Neural crest cell (in vitro differentiated cells): ENCODE data around the gene MYT1. TPM values are rescaled to one million over a fixed set of nuclear protein-coding genes. Genes with fewer than 3 reads are reported as not detected.
A peak's percentile ranks its signal among the peaks of the same experiment; 100 is the strongest.

ENCODE experiments used
- DNase-seq: peaks from one replicate; pipeline ENCODE4 v3.0.0; 2021; ENCODE audit warnings: low read depth, mixed read lengths, low spot score
- H3K27ac Mint-ChIP-seq: one replicate; pipeline ENCODE4 v1.8.0; 2021; ENCODE audit warnings: mild to moderate bottlenecking, mixed read lengths; ENCODE audit not compliant: unreplicated experiment
- H3K27me3 Mint-ChIP-seq: 2 replicates; pipeline ENCODE4 v1.8.0; 2021; ENCODE audit warnings: low read depth, mild to moderate bottlenecking, mixed read lengths
- H3K36me3 Mint-ChIP-seq: 2 replicates; pipeline ENCODE4 v1.8.0; 2021; ENCODE audit warnings: low read depth, mild to moderate bottlenecking, mixed read lengths
- H3K4me1 Mint-ChIP-seq: 2 replicates; pipeline ENCODE4 v1.8.0; 2021; ENCODE audit warnings: mixed read lengths
- H3K4me3 Mint-ChIP-seq: one replicate; pipeline ENCODE4 v1.8.0; 2021; ENCODE audit warnings: mild to moderate bottlenecking, mixed read lengths
- H3K9me3 Mint-ChIP-seq: 2 replicates; pipeline ENCODE4 v1.8.0; 2021; ENCODE audit warnings: mixed read lengths
- total RNA-seq: library from RNA; stranded (reverse); gene quantifications from 2 replicates; pipeline ENCODE4 v1.2.1, GENCODE V29; 2021
- TF ChIP-seq, protein P1 (sequence below): fragments of 200-600 bp; sonication (generic); conservative IDR thresholded peaks from 2 replicates; pipeline ENCODE4 v1.5.0; 2021; ENCODE audit warnings: antibody characterized with exemption, mild to moderate bottlenecking

The MYT1 gene
- total RNA-seq, 1 donor from 2014 or later = 4.3 TPM

DNA sequence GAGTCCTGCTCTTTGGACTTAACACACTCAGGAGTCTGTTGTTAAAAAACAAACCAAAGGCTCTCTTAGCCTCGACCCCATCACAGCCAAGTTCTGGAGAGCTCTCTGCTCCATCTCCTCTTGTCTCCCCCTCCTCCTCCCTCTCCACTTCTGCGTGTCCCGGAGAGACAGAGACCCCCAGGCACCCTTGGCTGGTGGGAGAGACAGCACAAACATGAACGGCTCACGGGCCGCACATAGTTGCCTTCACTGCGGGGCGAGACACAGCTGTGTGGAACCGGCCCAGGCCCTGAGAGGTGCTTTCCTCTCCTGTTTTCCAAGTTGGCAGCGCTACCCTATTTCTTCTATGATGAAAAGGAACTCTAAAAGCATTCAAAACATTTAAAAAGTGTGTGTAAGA, 23.3 kb upstream of the MYT1 start:
- Mint-ChIP-seq H3K27me3 (peaks cover 3% of the 10 kb centered on the region), H3K4me1 (peaks cover 31% of the 10 kb centered on the region), H3K9me3 (peaks cover 9% of the 10 kb centered on the region), H3K4me3 (no peak overlapping the region), H3K27ac (peak overlapping the region; percentile 73), H3K36me3 (peaks cover 3% of the 10 kb centered on the region)
- no peak for DNase-seq
- TF ChIP-seq, protein P1, sequence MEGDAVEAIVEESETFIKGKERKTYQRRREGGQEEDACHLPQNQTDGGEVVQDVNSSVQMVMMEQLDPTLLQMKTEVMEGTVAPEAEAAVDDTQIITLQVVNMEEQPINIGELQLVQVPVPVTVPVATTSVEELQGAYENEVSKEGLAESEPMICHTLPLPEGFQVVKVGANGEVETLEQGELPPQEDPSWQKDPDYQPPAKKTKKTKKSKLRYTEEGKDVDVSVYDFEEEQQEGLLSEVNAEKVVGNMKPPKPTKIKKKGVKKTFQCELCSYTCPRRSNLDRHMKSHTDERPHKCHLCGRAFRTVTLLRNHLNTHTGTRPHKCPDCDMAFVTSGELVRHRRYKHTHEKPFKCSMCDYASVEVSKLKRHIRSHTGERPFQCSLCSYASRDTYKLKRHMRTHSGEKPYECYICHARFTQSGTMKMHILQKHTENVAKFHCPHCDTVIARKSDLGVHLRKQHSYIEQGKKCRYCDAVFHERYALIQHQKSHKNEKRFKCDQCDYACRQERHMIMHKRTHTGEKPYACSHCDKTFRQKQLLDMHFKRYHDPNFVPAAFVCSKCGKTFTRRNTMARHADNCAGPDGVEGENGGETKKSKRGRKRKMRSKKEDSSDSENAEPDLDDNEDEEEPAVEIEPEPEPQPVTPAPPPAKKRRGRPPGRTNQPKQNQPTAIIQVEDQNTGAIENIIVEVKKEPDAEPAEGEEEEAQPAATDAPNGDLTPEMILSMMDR = no peak

DNA sequence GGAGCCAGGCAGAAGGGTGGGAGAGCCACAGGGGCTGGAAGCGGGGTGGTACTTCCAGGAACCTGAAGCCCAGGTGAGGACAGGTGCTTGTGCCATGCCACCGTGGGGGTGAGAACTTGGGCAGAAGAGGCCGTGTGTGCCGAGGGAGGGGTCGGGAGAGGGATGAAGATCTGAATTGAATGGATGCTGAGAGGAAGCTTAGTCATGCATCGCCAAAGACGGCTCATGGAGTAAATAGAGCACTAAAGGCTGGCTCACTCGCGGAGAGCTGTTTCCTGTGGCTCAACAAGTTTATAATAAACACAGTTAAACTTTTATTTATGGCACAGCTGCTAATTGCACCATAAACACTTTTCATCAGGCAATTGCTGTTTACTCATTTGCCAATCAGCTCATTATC, 21.7 kb upstream of the MYT1 start:
- H3K27me3 Mint-ChIP-seq = peaks cover 2% of the 10 kb centered on the region
- DNase-seq = no peak
- H3K9me3 Mint-ChIP-seq = peaks cover 9% of the 10 kb centered on the region
- H3K27ac Mint-ChIP-seq = peak overlapping the region; percentile 16
- peaks cover 37% of the 10 kb centered on the region for H3K4me1 Mint-ChIP-seq
- H3K36me3 Mint-ChIP-seq = peaks cover 3% of the 10 kb centered on the region
- H3K4me3 Mint-ChIP-seq = no peak overlapping the region
- TF ChIP-seq, protein P1 = no peak

DNA sequence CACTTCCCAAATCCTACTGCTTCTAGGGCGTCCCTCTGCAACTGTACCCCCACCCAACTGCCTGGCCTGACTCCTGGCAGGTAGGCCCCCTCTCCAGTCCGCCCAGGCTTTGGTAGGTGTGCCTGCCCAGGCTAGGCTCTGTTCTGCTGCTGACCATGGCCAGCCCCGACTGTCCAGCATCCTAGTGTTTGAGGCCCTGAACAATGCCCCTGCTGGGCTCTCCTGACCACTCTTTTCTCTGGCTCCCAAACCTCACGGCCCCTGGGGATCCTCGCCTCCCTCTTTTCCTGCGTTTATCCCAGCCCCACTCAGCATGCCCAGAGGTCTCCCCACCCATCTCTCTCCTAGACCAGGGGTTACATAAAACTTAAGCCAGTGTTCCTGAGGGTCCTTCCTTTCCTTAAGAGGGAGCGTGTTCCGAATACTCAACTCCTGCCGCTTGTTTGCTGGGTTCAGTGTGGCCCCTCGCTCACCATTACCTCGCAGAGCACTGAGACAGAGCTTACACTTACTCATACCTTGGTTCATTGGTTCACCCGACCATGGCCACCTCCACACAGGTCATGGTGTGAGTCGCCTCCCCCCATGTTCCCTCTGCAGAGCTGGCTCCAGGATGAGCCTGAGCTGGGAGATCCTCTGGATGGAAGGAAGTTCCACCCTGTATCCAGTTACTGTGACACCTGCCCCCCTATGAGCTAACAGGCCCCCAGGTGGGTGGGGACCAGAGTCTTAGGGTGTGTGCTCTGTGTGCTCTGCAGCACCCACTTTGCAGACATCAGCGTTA, 21.0 kb upstream of the MYT1 start:
- Mint-ChIP-seq H3K27ac (peak overlapping the region; percentile 83), H3K9me3 (peaks cover 9% of the 10 kb centered on the region), H3K4me3 (no peak overlapping the region), H3K36me3 (peaks cover 3% of the 10 kb centered on the region), H3K27me3 (peaks cover 2% of the 10 kb centered on the region), H3K4me1 (peaks cover 37% of the 10 kb centered on the region)
- TF ChIP-seq, protein P1 = no peak
- DNase-seq = no peak

DNA sequence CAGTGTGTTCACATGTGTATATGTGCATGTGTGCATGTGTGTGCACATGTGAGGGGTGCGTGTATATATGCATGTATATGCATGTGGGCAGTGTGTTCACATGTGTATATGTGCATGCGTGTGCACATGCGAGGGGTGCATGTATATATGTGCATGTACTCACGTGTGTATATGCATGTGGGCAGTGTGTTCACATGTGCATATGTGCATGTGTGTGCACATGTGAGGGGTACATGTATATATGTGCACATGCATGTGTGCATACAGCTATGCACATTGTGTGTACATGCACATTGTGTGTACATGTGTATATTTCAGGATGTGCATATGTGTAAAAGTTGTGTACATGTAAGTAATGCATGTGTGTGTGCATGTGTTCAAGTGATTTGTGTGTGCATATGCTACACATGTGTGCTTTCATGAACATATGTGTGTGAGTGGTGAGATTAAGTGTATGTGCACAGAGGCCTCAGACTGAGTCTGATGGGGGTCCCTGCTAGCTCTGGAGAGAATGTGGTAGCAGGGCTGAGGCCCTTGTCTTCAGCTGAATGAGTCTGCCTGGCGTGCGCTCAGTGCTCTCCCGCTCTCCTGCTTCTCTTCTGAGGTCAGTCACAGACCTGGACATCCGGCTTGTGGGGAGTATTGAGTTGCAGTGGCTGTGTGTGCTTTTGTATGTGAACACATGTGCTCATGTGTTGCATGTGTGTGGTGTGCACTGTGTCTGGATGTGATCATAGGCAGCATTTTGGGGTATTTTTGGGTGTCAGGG, 19.9 kb upstream of the MYT1 start:
- Mint-ChIP-seq H3K4me1 (peaks cover 37% of the 10 kb centered on the region), H3K27ac (no peak overlapping the region), H3K36me3 (peaks cover 3% of the 10 kb centered on the region), H3K4me3 (no peak overlapping the region), H3K27me3 (peaks cover 2% of the 10 kb centered on the region), H3K9me3 (peaks cover 9% of the 10 kb centered on the region)
- TF ChIP-seq, protein P1 = no peak
- DNase-seq = no peak

DNA sequence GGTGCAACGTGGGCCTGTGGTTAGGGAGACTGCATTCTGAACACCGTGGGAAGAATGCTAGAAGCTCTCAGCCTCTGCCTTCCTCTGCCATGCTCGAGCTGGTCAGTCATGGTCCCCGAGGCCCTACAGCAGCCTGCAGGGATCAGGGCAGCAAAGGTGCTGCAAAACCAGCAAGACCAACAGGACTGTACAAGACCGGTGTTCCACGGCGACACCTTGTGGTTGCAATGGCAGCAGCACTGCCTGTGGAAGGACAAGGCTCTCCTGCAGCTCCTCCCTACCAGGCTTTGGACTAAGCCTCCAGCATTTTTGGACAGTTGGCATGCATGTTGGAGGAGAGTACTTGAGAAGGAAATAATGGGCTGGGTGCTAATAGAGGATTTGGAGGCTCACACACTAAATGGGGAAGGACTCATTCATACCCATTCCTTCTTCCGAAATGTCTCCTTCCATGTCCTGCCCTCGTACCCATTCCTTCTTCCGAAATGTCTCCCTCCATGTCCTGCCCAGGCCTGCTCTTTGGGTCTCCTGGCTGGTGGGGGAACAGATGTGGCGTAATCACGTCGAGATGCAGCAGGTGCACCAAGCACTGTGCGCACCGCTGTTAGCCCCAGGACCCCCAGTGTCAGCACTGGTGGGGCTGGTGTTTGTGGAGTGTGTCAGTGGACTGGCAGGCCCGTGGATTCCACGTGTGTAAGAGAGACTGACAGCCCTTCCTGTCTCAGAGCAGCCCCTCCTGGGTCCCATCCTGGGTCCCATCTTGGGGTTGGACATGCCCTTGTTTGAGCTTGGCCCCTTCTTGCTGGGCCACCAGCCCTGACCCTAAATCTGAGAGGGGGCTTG, 18.6 kb upstream of the MYT1 start:
- Mint-ChIP-seq H3K4me1 (peaks cover 26% of the 10 kb centered on the region), H3K36me3 (peaks cover 3% of the 10 kb centered on the region), H3K9me3 (peaks cover 9% of the 10 kb centered on the region), H3K4me3 (no peak overlapping the region), H3K27me3 (peaks cover 2% of the 10 kb centered on the region), H3K27ac (no peak overlapping the region)
- DNase-seq = no peak
- TF ChIP-seq, protein P1 = peak; percentile 37
